Smooth muscle cell of the brain vasculature (primary cell): Measurements from ENCODE around the gene ZNF148.

Source experiments
- DNase-seq: peaks from one replicate; pipeline ENCODE4 v3.0.0-alpha.2; 2012; ENCODE audit warnings: low read depth, low spot score

Gene ZNF148

DNA sequence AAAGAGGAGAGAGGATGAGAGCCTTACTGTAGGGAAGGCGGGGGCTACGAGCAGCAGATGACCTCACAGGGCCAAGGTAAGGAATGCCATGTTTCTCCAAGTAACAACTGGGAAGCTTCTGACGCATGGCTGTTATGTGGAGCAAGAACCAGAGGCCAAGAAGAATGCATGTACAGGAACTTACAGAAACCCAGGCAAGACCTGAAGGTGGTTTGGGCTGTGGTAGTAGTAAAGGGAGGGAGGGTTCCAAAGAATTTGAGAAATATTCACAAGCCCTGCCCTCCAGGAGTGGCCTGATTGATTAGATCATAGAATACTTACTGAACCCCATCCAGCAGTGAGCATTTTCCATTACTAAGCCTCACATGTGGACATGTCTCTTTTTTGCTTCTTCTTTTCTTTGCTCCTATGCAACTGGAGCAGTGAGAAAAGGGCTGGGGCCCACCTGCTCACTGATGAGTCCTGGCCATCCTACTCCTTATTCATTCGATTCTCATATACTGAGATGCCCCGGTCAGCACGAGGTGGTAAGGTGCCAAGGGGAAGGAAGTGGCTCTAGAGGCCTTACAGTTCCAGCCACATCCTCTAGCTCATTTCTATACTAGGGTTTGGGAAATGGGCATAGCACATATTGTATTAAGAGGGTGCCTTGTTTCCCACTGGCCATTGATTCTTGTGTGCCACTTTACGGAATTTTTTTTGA is 154.2 kb downstream of the ZNF148 start:
- no peak for DNase-seq

- no peak for DNase-seq
Observed at GRCh38 chr3:125220183-125220582, 154.9 kb downstream of the ZNF148 start.

DNA sequence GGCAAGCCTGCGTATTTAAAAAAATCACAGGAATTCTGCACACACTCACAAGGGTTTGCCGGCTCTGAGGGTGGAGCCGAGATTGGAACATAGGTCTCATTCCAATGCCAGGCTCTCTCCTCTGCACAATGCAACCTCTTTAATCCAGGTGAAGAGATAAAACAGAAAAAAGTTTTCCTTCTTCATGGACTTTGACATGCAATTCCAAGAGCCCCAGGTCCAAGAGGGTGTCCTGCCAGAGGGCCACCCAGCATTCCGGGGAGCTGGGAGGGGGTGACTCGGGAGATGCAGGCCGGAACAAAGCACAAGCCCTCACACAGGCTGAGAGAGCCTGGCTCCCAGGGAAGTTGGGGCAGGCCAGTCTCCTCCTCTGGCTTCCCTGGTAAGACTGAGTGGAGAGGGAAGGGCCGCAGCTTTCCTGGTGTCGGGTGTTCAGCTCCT is 155.8 kb downstream of the ZNF148 start:
- DNase-seq: no peak

DNA sequence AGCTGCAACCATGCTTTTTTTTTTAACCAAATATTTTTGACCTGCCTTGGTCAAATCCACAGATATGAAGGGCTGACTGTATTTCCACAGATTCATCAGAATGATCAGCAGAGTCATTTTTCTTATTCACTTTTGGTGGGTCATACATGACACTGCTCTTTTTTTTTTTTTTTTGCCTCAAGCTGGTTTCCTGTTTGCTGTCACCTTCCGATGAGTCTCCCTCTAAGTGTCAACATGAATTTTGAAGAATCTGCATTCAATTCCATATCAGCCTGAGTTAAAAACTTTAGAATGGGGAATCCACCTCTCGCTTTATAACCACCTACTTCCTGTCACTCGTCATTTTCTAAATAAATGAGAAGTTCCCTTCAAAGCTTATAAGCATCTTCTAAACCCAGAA is 160.4 kb downstream of the ZNF148 start:
- no peak for DNase-seq

- DNase-seq: no peak
Observed at GRCh38 chr3:125213946-125214542, 161.1 kb downstream of the ZNF148 start.

GRCh38 chr3:125213364-125213755 is 161.8 kb downstream of the ZNF148 start:
- DNase-seq: no peak

- DNase-seq: no peak
Observed at GRCh38 chr3:125212509-125213363, 162.4 kb downstream of the ZNF148 start, which contains the start of gene SLC12A8. SLC12A8 (minus strand) TSS chr3:125212748; CDS start chr3:125211349, 1,399 bp downstream.

GRCh38 chr3:125212091-125212508 is 163.0 kb downstream of the ZNF148 start:
- no peak for DNase-seq

DNA sequence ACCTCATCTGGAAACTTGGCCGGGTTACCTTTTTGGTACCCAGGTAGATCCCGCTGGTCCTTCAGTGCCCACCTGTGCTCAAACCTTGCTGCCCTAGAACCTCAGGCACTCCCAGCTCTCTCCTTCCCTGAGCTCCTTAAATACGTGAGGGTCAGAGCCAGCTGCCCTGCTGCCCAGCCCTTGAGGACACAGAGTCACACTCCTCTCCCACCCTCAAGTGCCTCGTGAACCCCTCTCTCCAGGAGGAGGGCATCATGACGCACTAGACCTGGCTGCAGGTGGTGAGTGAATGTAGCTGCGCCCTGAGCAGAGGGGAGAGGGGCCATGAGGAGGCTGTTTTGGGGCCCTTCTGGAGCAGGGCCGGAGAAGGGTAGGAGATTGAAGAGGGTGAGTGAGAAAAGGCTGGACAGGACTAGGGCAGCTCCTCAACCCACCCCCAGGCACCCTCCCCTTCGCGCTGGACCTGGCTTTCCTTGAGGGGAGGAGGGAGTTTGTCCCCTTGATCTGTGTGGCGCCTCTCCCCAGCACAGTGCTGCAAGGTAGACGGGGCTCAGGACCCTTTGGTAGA is 163.5 kb downstream of the ZNF148 start:
- no peak for DNase-seq

GRCh38 chr3:125207949-125208568 is 167.1 kb downstream of the ZNF148 start:
- no peak for DNase-seq

DNA sequence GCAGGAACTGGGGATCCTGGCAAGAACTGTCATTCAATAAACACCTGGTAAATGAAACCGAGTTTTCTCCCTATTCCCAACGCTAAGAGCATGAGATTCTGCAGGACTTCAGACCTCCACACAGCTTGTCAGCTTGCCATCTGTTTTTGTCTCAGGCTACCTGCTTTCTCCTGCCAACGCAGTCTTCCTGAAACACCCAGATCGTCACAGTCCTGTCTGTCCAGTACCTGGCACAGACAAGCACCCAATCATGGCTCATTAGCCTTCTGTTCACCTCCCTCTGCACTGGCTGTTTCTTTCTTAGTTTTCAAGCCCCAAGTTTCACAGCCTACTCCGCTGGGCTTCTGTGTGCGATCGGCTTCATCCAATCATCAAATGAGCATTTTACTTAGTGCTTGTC is 167.6 kb downstream of the ZNF148 start:
- DNase-seq: no peak

DNA sequence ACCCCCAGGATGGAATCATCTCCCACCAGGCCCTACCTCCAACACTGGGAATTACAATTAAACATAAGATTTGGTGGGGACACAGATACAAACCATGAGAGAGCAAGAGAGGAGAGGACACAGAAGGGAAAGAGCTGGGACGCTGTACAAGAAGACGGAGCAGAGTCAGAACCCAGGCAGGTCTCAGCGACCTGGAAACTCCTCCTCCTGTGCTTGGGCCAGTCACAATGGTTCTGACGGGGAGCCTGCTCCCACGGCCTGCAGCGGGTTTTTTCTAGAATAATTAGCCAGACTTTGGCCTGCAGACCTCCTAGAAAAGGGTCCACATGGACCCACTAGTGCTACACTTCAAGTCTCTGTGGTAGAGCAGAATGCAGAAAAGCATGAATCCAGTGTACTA is 168.2 kb downstream of the ZNF148 start:
- DNase-seq: no peak

- no peak for DNase-seq
Observed at GRCh38 chr3:125203731-125204130, 171.4 kb downstream of the ZNF148 start.

DNA sequence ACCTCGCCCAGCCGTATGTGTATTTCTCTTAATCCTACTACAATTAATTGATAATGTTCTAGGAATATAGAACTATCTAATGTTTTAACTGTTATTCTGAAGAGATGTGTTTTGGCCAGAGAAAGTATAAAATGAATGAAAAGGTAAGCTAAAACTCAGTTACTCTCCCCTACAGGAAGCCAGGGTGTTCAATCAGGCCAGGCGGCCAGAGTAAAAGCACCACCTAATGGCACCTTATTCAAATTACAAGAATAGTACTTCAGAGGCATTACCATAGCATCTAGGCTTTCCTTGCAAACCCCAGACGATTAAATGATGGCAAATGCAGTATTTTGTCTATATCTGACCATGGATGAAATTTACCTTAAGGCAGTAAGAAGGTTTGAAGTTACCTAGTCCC is 172.9 kb downstream of the ZNF148 start:
- no peak for DNase-seq

GRCh38 chr3:125200731-125201139 is 174.4 kb downstream of the ZNF148 start:
- DNase-seq: no peak

DNA sequence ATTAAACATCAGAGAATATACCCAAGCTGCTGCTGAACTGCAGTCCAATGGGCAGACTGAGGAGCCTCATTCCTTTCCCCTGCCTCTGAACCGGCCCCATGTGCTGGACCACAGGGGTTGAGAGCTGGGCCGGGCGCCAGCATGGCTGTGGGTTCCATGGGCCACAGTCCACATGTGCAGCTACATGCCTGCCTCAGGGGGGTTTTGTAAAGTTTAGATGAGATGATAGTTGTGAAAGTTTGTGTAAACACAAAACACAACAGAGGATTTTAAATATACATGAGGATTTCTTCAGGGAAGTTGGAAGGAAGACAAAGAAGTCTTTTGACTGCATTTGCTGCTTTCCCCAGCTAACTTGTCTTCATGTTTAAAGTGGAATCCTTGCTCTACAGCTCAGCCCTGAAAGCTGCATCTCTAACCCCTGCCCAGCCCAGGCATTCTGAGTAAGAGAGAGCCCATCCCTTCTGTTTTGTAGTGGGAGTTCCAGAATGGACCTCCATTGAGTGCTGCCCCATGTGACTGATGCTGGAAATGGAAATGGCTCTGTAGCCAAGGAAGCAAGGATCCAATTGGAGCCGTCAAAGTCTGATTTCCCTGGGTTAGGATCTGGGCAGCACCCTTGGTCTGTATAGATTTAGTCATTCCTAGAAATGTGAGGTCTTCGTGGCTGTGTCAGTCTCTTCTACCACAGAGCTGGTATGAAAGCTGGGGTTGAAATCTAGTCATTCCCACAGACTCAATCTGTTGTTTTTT is 180.1 kb downstream of the ZNF148 start:
- peak; percentile 80 for DNase-seq

- DNase-seq: no peak
Observed at GRCh38 chr3:125194061-125194848, 180.9 kb downstream of the ZNF148 start.

GRCh38 chr3:125192190-125193035 is 182.7 kb downstream of the ZNF148 start:
- no peak for DNase-seq

DNA sequence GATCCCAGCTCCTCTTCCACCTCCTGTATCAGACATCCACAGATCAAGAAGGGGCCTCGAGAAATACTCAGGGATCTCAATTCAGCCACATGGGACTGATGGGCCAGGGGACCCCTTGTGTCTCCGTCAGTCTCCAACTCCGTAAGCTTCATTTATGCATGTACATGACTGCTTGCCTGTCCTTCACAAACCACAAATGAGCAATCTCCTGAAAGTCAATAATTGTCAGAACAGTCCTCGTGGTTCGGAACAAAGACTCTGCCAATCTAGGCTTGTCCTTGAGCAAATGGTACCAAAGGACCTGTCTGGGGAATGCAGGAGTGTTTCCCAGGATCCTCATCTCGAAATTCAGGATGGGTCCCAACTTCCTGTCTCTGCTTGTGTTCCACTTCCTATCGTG is 183.4 kb downstream of the ZNF148 start:
- no peak for DNase-seq
